Fibroblast of lung (primary cell): Measurements from ENCODE around the gene INPP5K. TPM values are rescaled to one million over a fixed set of nuclear protein-coding genes. Genes with fewer than 3 reads are reported as not detected.
A peak's percentile ranks its signal among the peaks of the same experiment; 100 is the strongest.

Source experiments
- DNase-seq, 2 donors: peaks; one replicate each; pipeline versions ENCODE4 v3.0.0 to v3.0.0-alpha.2; 2010; ENCODE audit warnings: low read depth in 2 of 2
- H2AFZ ChIP-seq: 2 replicates; pipeline ENCODE4 v1.5.1; 2012; ENCODE audit warnings: low read length, control low read depth, inconsistent platforms
- H3K27ac ChIP-seq: 2 replicates; pipeline ENCODE4 v1.5.1; 2011; ENCODE audit warnings: low read length, control low read depth; ENCODE audit not compliant: insufficient read depth
- H3K27me3 ChIP-seq: 2 replicates; pipeline ENCODE4 v1.5.1; 2011; ENCODE audit warnings: mild to moderate bottlenecking, low read length; ENCODE audit not compliant: control insufficient read depth, insufficient read depth
- H3K36me3 ChIP-seq: 2 replicates; pipeline ENCODE4 v1.5.1; 2011; ENCODE audit warnings: low read length; ENCODE audit not compliant: control insufficient read depth, insufficient read depth
- H3K4me1 ChIP-seq: 2 replicates; pipeline ENCODE4 v1.5.1; 2011; ENCODE audit warnings: low read length; ENCODE audit not compliant: control insufficient read depth, insufficient read depth; ENCODE audit errors: extremely low read depth
- H3K4me2 ChIP-seq: 2 replicates; pipeline ENCODE4 v1.5.1; 2011; ENCODE audit warnings: low read length, control low read depth; ENCODE audit not compliant: insufficient read depth; ENCODE audit errors: extremely low read depth
- H3K4me3 ChIP-seq, 4 experiments: fragments of 200-600 bp in 1 of 4; sonication (generic) in 1 of 4; replicated peaks in 1 of 4; 2 replicates each; pipeline ENCODE4 v1.5.1; 2011 to 2016; ENCODE audit warnings: low read length in 4 of 4, low read depth in 3 of 4, mild to moderate bottlenecking in 3 of 4, control low read depth in 2 of 4, inconsistent platforms in 1 of 4, mixed read lengths in 1 of 4; ENCODE audit not compliant: insufficient read depth in 1 of 4; ENCODE audit errors: control extremely low read depth in 1 of 4
- H3K79me2 ChIP-seq: 2 replicates; pipeline ENCODE4 v1.5.1; 2012; ENCODE audit warnings: mild to moderate bottlenecking, low read length, inconsistent platforms; ENCODE audit not compliant: control insufficient read depth, insufficient read depth
- H3K9ac ChIP-seq: 2 replicates; pipeline ENCODE4 v1.5.1; 2011; ENCODE audit warnings: mild to moderate bottlenecking, low read length, control low read depth; ENCODE audit not compliant: insufficient read depth
- H3K9me3 ChIP-seq: 2 replicates; pipeline ENCODE4 v1.5.1; 2012; ENCODE audit warnings: low read depth, low read length; ENCODE audit not compliant: control insufficient read depth, insufficient read depth
- H4K20me1 ChIP-seq: 2 replicates; pipeline ENCODE4 v1.5.1; 2011; ENCODE audit warnings: low read length; ENCODE audit not compliant: control insufficient read depth, insufficient read depth; ENCODE audit errors: extremely low read depth
- CTCF ChIP-seq, 2 donors: IDR thresholded peaks in 1 of 2; conservative IDR thresholded peaks in 1 of 2; 1 replicate in 1 of 2; 2 replicates in 1 of 2; pipeline ENCODE4 v1.5.1; 2011 to 2012; ENCODE audit warnings: low read length in 2 of 2, control low read depth in 1 of 2, inconsistent platforms in 1 of 2, low read depth in 1 of 2, mild to moderate bottlenecking in 1 of 2
- EZH2 ChIP-seq: IDR thresholded peaks from 2 replicates; pipeline ENCODE4 v1.5.1; 2012; ENCODE audit warnings: low read length, control low read depth, mild to moderate bottlenecking; ENCODE audit errors: missing control alignments
- polyA plus RNA-seq, 2 donors: library from polyadenylated mRNA; depleted of rRNA in 1 of 2; stranded (reverse) in 1 of 2; unstranded in 1 of 2; fragments of >200 nt; gene quantifications; 2 replicates each; pipeline ENCODE4 v1.2.1, GENCODE V29; 2011 to 2012; ENCODE audit warnings: missing spikeins in 1 of 2
- total RNA-seq: library from RNA; depleted of rRNA; stranded (reverse); fragments of >200 nt; gene quantifications from 2 replicates; pipeline ENCODE4 v1.2.1, GENCODE V29; 2014

Gene INPP5K
- total and polyA plus RNA-seq, 2 donors (not counting 1 experiment from before 2014, with no cell fraction given): 21.0 to 34.5 TPM

- Histone ChIP-seq H2AFZ (no peak overlapping the region), H3K36me3 (peaks cover 3% of the 10 kb centered on the region), H4K20me1 (no peaks in the 10 kb centered on the region), H3K27me3 (no peaks in the 10 kb centered on the region), H3K4me3 (no peak overlapping the region), H3K9me3 (no peaks in the 10 kb centered on the region), H3K27ac (no peak overlapping the region), H3K79me2 (peaks cover 45% of the 10 kb centered on the region), H3K9ac (no peak overlapping the region), H3K4me2 (no peak overlapping the region), H3K4me1 (no peaks in the 10 kb centered on the region)
- DNase-seq: no peak
- TF ChIP-seq CTCF (conservative IDR thresholded peaks at IDR 0.05 in 1 of 2, IDR thresholded peaks at IDR 0.05 in 1 of 2; ENCODE audit: low read depth in 1 of 2, low read length in 2 of 2): no peak
- TF ChIP-seq EZH2: no peak
These were observed 42.0 kb upstream of the INPP5K start for GRCh38 chr17:1558401-1558800.

- H3K27ac ChIP-seq: no peak overlapping the region
- peaks cover 4% of the 10 kb centered on the region for H3K36me3 ChIP-seq
- DNase-seq: peak; percentile 25 to 61
- H3K79me2 ChIP-seq: peaks cover 45% of the 10 kb centered on the region
- no peak overlapping the region for H3K4me2 ChIP-seq
- H3K4me3 ChIP-seq: no peak overlapping the region
- H2AFZ ChIP-seq: no peak overlapping the region
- no peaks in the 10 kb centered on the region for H4K20me1 ChIP-seq
- no peak for TF ChIP-seq EZH2
- no peak for TF ChIP-seq CTCF (conservative IDR thresholded peaks at IDR 0.05 in 1 of 2, IDR thresholded peaks at IDR 0.05 in 1 of 2; ENCODE audit: low read depth in 1 of 2, low read length in 2 of 2)
- no peaks in the 10 kb centered on the region for H3K4me1 ChIP-seq
- H3K9ac ChIP-seq: no peak overlapping the region
- no peaks in the 10 kb centered on the region for H3K9me3 ChIP-seq
- no peaks in the 10 kb centered on the region for H3K27me3 ChIP-seq
These were observed 41.1 kb upstream of the INPP5K start for GRCh38 chr17:1557355-1558095.

GRCh38 chr17:1555651-1556471, 39.4 kb upstream of the INPP5K start:
- no peaks in the 10 kb centered on the region for H4K20me1 ChIP-seq
- H3K27ac ChIP-seq: no peak overlapping the region
- H3K4me3 ChIP-seq: no peak overlapping the region
- TF ChIP-seq CTCF (conservative IDR thresholded peaks at IDR 0.05 in 1 of 2, IDR thresholded peaks at IDR 0.05 in 1 of 2; ENCODE audit: low read depth in 1 of 2, low read length in 2 of 2) (no peak), EZH2 (no peak)
- no peaks in the 10 kb centered on the region for H3K9me3 ChIP-seq
- DNase-seq: no peak
- no peaks in the 10 kb centered on the region for H3K27me3 ChIP-seq
- peaks cover 8% of the 10 kb centered on the region for H3K36me3 ChIP-seq
- no peak overlapping the region for H3K4me2 ChIP-seq
- no peaks in the 10 kb centered on the region for H3K4me1 ChIP-seq
- H3K79me2 ChIP-seq: peaks cover 32% of the 10 kb centered on the region
- no peak overlapping the region for H2AFZ ChIP-seq
- H3K9ac ChIP-seq: no peak overlapping the region
